AG09319 (cell line): Measurements from ENCODE around the gene CHMP6.

Experiments used
- DNase-seq: peaks from one replicate; pipeline ENCODE4 v3.0.0-alpha.2; 2010; ENCODE audit warnings: low read depth; ENCODE audit errors: extremely low read depth
- CTCF ChIP-seq: IDR thresholded peaks from 2 replicates; pipeline ENCODE4 v1.5.1; 2011; ENCODE audit warnings: low read depth, mild to moderate bottlenecking, inconsistent platforms, low read length, moderate library complexity

CHMP6 gene

GRCh38 chr17:80998748-80999535, 7.3 kb downstream of the CHMP6 start:
- DNase-seq = no peak
- no peak for TF ChIP-seq CTCF

- no peak for TF ChIP-seq CTCF
- no peak for DNase-seq
Observed at GRCh38 chr17:80999536-81000333, 8.1 kb downstream of the CHMP6 start.

DNA sequence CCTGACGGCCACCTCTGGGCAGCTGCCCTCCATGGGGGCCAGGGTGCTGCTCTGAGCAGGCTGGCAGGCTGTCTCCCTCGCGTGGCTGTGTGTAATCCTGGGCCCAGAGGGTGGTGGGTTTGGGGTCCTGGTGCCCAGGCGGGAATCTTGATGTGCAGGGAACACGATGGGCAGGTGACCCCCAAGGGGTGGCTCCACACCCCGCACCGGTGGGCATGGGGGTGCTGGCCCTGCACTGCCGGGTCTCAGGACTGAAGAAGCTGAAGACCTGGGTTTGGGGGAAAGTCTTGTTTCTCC, 8.6 kb downstream of the CHMP6 start:
- no peak for TF ChIP-seq CTCF
- DNase-seq = no peak

- DNase-seq = no peak
- no peak for TF ChIP-seq CTCF
Observed at GRCh38 chr17:81000631-81001357, 9.2 kb downstream of the CHMP6 start.

DNA sequence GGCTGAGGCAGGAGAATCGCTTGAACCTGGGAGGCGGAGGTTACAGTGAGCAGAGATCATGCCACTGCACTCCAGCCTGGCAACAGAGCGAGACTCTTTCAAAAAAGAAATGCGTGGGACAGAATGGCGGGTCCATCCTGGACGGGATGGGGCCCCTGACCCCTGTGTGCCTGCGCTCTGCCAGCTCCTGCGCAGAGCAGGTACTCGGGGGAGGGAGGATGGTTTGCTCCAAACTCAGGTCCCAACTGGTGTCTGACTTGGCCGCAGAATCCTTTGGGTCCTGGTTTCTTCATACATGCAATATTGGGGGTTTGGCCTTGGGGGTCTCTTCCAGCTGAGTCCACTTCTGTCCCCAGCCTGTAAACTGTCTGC, 10.4 kb downstream of the CHMP6 start:
- no peak for TF ChIP-seq CTCF
- no peak for DNase-seq

DNA sequence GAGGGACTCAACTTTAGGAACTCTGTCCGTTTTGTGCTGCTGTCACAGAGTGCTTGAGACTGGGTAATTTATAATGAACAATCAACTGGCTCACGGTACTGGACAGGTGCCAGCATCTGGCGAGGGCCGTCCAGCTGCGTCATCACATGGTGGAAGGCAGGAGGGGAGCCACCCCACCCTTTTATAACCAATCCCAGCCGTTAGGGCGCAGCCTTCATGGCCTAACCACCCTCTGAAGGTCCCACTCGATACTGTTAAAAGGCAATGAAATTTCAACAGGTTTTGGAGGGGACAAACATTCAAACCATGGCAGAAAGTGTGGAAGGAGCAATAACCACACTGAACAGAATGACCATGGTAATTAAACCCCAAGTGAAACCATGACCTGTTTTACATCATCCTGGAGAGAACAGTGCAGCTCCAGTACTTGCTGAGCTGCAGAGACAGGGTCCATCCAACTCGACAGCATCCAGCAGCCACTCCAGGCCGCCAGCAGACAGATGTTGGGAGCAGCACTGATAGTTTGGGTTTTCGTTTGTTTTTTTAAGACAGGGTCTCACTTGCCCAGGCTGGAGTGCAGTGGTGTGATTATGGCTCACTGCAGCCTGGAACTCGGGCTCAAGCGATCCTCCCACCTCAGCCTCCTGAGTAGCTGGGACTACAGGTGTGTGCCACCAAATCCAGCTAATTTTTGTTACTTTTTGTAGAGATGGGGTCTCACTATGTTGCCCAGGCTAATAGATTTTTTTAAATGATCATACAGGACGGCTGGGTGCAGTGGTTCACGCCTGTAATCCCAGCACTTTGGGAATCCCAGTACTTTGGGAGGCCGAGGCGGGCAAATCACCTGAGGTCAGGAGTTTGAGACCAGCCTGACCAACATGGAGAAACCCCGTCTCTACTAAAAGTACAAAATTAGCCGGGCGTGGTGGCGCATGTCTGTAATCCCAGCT, 11.0 kb downstream of the CHMP6 start:
- DNase-seq = no peak
- no peak for TF ChIP-seq CTCF
